Kidney (tissue), 14 donors: ENCODE measurements around the gene ZNF664. TPM values are rescaled to one million over a fixed set of nuclear protein-coding genes. Genes with fewer than 3 reads are reported as not detected.

Experiments
- DNase-seq, 5 donors: peaks; one replicate each; pipeline ENCODE4 v3.0.0-alpha.2; 2013 to 2020
- FAIRE-seq: peaks from 2 replicates; lab custom pipeline; 2012; peaks lifted over from hg19 to GRCh38; lab: Jason Lieb, UNC
- H3K27ac ChIP-seq, 2 donors: one replicate each; pipeline ENCODE4 v1.7.0; 2013; ENCODE audit warnings: low read depth in 2 of 2, low read length in 2 of 2, inconsistent platforms in 1 of 2
- H3K27me3 ChIP-seq: one replicate; pipeline ENCODE4 v1.7.1; 2013; ENCODE audit warnings: low read length, inconsistent platforms; ENCODE audit not compliant: control insufficient read depth, insufficient read depth
- H3K36me3 ChIP-seq, 3 donors: one replicate each; pipeline versions ENCODE4 v1.7.0 to v1.7.1; 2013; ENCODE audit warnings: low read length in 3 of 3, control low read depth in 1 of 3, inconsistent platforms in 1 of 3; ENCODE audit not compliant: insufficient read depth in 3 of 3, control insufficient read depth in 2 of 3
- H3K4me1 ChIP-seq, 3 donors: one replicate each; pipeline versions ENCODE4 v1.7.0 to v1.7.1; 2013; ENCODE audit warnings: low read length in 3 of 3, inconsistent platforms in 1 of 3, low read depth in 1 of 3; ENCODE audit not compliant: control insufficient read depth in 2 of 3, insufficient read depth in 2 of 3
- H3K4me3 ChIP-seq, 3 donors: one replicate each; pipeline versions ENCODE4 v1.7.0 to v1.8.1; 2013; ENCODE audit warnings: low read length in 3 of 3, control low read depth in 1 of 3, inconsistent platforms in 1 of 3
- H3K9ac ChIP-seq, 3 donors: one replicate each; pipeline versions ENCODE4 v1.7.0 to v1.7.1; 2013; ENCODE audit warnings: low read length in 3 of 3, control low read depth in 1 of 3, inconsistent platforms in 1 of 3
- H3K9me3 ChIP-seq, 3 donors: one replicate each; pipeline versions ENCODE4 v1.7.0 to v1.7.1; 2013; ENCODE audit warnings: low read length in 3 of 3, control low read depth in 1 of 3, inconsistent platforms in 1 of 3; ENCODE audit not compliant: control insufficient read depth in 2 of 3, insufficient read depth in 1 of 3
- intact Hi-C: fragments of 100-400 bp; cut with DNase I; formaldehyde crosslinking; loops from one replicate; pipeline ENCODE4 v1.11.1; 2022
- polyA plus RNA-seq: library from polyadenylated mRNA; stranded (reverse); fragments of 350-450 nt; fragmentation: Illumina TruSeq; extraction: RNeasy Lipid Tissue Mini Kit (QIAGEN cat#74804); gene quantifications from one replicate; pipeline ENCODE4 v1.2.3, GENCODE V29; 2014; ENCODE audit warnings: low read depth, low replicate concordance; ENCODE audit not compliant: insufficient read depth
- total RNA-seq: library from RNA; stranded (reverse); fragmentation: NEBNext Ultra II Directional; extraction: Animal tissue kit (Norgen Biotek cat#: 25700); gene quantifications from one replicate; pipeline ENCODE4 v1.2.1, GENCODE V29; 2021
- TF ChIP-seq, protein P1 (sequence below): IDR thresholded peaks from 3 replicates; pipeline ENCODE4 v1.5.1; 2012; ENCODE audit warnings: mild to moderate bottlenecking, moderate library complexity, borderline replicate concordance; ENCODE audit not compliant: insufficient read depth; ENCODE audit errors: extremely low read depth
- donor health status: control.
- donor health status: control.
- donor health status: control.
- donor health status: control.
- donor health status: control.
- donor health status: DM: yes; HTN: yes; CAD: no.
- donor health status: Normal renal cell carcinoma (clear cell type).

The ZNF664 gene
- total and polyA plus RNA-seq, 2 donors from 2014 or later = 44.9 to 104 TPM

DNA sequence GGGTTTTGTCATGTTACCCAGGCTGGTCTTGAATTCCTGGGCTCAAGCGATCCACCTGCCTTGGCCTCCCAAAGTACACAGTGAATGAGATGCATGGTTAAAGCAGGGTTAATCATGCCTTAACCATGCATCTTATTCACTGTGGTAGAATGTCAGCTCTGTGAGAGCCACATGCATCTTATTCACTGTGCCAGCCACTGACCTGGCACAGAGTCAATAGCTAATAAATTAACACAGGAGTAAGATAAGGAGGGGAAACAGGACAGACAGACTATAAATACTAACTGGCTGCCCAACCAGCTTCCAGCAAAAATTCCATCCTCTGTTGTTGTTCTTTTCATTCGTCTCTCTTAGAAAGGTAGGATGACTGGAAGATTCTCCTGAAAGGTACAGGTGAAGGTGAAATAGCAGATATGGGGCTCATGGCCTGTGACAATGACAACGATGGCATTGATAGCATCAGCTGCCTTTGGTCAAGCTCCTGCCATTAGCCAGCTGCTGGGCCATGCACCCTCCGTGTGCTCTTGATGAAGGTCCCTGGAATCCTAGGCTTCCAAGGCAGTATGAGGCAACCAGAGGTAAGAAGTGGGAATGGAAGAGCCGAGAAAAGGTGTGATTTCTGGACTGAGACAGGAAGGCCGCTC is 76.6 kb downstream of the ZNF664 start:
- H3K27ac ChIP-seq = no peak overlapping the region
- H3K4me1 ChIP-seq = peaks cover 4 to 5% (median 5%) of the 10 kb centered on the region in 3 donors
- H3K9ac ChIP-seq = no peak overlapping the region
- DNase-seq (peak in 1 of 5 donors; percentile 39), FAIRE-seq (no peak)
- H3K9me3 ChIP-seq = peaks cover 0 to 11% (median 5%) of the 10 kb centered on the region in 3 donors
- TF ChIP-seq, protein P1, sequence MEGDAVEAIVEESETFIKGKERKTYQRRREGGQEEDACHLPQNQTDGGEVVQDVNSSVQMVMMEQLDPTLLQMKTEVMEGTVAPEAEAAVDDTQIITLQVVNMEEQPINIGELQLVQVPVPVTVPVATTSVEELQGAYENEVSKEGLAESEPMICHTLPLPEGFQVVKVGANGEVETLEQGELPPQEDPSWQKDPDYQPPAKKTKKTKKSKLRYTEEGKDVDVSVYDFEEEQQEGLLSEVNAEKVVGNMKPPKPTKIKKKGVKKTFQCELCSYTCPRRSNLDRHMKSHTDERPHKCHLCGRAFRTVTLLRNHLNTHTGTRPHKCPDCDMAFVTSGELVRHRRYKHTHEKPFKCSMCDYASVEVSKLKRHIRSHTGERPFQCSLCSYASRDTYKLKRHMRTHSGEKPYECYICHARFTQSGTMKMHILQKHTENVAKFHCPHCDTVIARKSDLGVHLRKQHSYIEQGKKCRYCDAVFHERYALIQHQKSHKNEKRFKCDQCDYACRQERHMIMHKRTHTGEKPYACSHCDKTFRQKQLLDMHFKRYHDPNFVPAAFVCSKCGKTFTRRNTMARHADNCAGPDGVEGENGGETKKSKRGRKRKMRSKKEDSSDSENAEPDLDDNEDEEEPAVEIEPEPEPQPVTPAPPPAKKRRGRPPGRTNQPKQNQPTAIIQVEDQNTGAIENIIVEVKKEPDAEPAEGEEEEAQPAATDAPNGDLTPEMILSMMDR = no peak
- no peaks in the 10 kb centered on the region for H3K27me3 ChIP-seq
- intact Hi-C loops = loop anchor here (5.0 kb wide), 1 partner anchor 278 kb away; no protein-coding TSS in a partner anchor
- no peaks in the 10 kb centered on the region for H3K36me3 ChIP-seq
- H3K4me3 ChIP-seq = no peak overlapping the region

DNA sequence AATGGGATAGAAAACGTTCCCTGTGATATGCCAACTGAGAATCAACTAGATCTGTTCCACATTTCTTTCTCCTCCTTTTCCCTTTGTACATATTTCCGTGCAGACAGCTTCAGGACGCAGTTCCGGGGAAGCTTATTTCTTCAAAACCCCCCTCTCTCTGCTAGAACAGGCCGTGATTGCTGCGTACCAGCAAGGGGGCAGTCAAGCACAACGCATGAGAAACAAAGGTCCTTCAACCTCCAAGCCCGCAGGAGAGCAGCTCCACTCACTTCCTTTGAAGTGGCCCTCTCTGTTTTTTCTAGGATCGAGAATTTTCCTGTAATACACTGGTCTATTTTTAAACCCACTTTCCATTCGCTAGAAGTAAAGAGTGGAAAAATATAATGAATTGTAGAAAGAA is 80.8 kb downstream of the ZNF664 start:
- no peaks in the 10 kb centered on the region for H3K27me3 ChIP-seq
- peak; percentile 68 for FAIRE-seq
- H3K9ac ChIP-seq = no peak overlapping the region
- TF ChIP-seq, protein P1 = peak; percentile 67
- H3K4me3 ChIP-seq = peak overlapping the region in 2 of 3 donors; percentile 21 to 46
- intact Hi-C loops = loop anchor here (5.0 kb wide), 1 partner anchor 273 kb away; no protein-coding TSS in a partner anchor
- peak in 4 of 5 donors; percentile 81 to 94 (median 86) for DNase-seq
- no peaks in the 10 kb centered on the region for H3K9me3 ChIP-seq
- no peaks in the 10 kb centered on the region for H3K36me3 ChIP-seq
- H3K27ac ChIP-seq = no peak overlapping the region
- H3K4me1 ChIP-seq = peaks cover 4 to 5% (median 5%) of the 10 kb centered on the region in 3 donors

DNA sequence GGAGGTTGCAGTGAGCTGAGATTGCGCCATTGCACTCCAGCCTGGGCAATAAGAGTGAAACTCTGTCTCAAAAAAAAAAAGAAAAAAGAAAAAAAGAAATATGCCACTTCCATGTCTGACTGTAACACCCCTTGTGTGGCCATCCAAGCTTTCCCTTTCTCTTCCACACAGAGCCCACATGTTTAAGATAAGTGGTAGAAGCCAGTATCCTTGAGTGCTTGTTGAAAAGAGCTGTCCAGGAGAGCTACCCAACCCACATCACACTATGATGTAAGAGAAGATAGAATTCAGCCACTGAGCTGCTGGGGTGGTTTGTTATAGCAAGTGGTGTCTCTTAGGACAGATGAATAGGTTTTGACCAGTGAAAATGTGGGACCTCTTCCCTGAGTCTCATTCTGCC is 82.1 kb downstream of the ZNF664 start:
- H3K27ac ChIP-seq = no peak overlapping the region
- H3K9me3 ChIP-seq = no peaks in the 10 kb centered on the region
- intact Hi-C loops = no loop called here
- H3K4me3 ChIP-seq = no peak overlapping the region
- TF ChIP-seq, protein P1 = no peak
- H3K9ac ChIP-seq = no peak overlapping the region
- DNase-seq (no peak), FAIRE-seq (no peak)
- H3K4me1 ChIP-seq = peaks cover 2 to 5% (median 4%) of the 10 kb centered on the region in 3 donors
- H3K27me3 ChIP-seq = no peaks in the 10 kb centered on the region
- H3K36me3 ChIP-seq = no peaks in the 10 kb centered on the region
